GM19238 (cell line): ENCODE measurements around the gene GRIA1.
"Not testable (repeated sequence)": the region's sequence is repeated elsewhere in the genome, so short reads cannot be mapped to it uniquely, and the experiment has no call there.

Source experiments
- DNase-seq: peaks from one replicate; pipeline ENCODE4 v3.0.0; 2011; ENCODE audit warnings: low spot score; ENCODE audit not compliant: insufficient read length

The GRIA1 gene

GRCh38 chr5:153714798-153715197 lies 224.3 kb downstream of the GRIA1 start:
- no peak for DNase-seq

GRCh38 chr5:153717287-153717686 lies 226.8 kb downstream of the GRIA1 start:
- no peak for DNase-seq

GRCh38 chr5:153718713-153719112 lies 228.2 kb downstream of the GRIA1 start:
- no peak for DNase-seq

- no peak for DNase-seq
Measured at GRCh38 chr5:153719324-153719723, 228.9 kb downstream of the GRIA1 start.

GRCh38 chr5:153723022-153723610 lies 232.6 kb downstream of the GRIA1 start:
- DNase-seq = not testable (repeated sequence)

- no peak for DNase-seq
Measured at GRCh38 chr5:153742060-153742459, 251.6 kb downstream of the GRIA1 start.

- DNase-seq = no peak
Measured at GRCh38 chr5:153744751-153745150, 254.3 kb downstream of the GRIA1 start.

- no peak for DNase-seq
Measured at GRCh38 chr5:153745778-153746395, 255.4 kb downstream of the GRIA1 start.

- DNase-seq = no peak
Measured at GRCh38 chr5:153746440-153746839, 256.0 kb downstream of the GRIA1 start.

- DNase-seq = no peak
Measured at GRCh38 chr5:153748823-153749222, 258.4 kb downstream of the GRIA1 start.

- DNase-seq = no peak
Measured at GRCh38 chr5:153749960-153750359, 259.5 kb downstream of the GRIA1 start.

GRCh38 chr5:153751251-153751650 lies 260.8 kb downstream of the GRIA1 start:
- no peak for DNase-seq

- DNase-seq = no peak
Measured at GRCh38 chr5:153752890-153753289, 262.4 kb downstream of the GRIA1 start.

- DNase-seq = no peak
Measured at GRCh38 chr5:153753645-153754432, 263.4 kb downstream of the GRIA1 start.

- no peak for DNase-seq
Measured at GRCh38 chr5:153755913-153756500, 265.5 kb downstream of the GRIA1 start.

GRCh38 chr5:153756540-153756939 lies 266.1 kb downstream of the GRIA1 start:
- DNase-seq = no peak

- no peak for DNase-seq
Measured at GRCh38 chr5:153765987-153766386, 275.5 kb downstream of the GRIA1 start.

- no peak for DNase-seq
Measured at GRCh38 chr5:153767221-153768188, 277.0 kb downstream of the GRIA1 start.

- no peak for DNase-seq
Measured at GRCh38 chr5:153770066-153770465, 279.6 kb downstream of the GRIA1 start.

GRCh38 chr5:153774686-153775085 lies 284.2 kb downstream of the GRIA1 start:
- no peak for DNase-seq

GRCh38 chr5:153775923-153776322 lies 285.5 kb downstream of the GRIA1 start:
- no peak for DNase-seq
